SU-DHL-6 (cell line): ENCODE measurements around the gene DAPK1.

Source experiments
- H2AFZ ChIP-seq: fragments of 200-600 bp; sonication (generic); 2 replicates; pipeline ENCODE4 v1.6.1; 2014; ENCODE audit warnings: low read depth, mild to moderate bottlenecking, moderate library complexity, mixed read lengths, antibody characterized with exemption, low read length; ENCODE audit not compliant: severe bottlenecking
- H3F3A ChIP-seq: fragments of 200-600 bp; shearing (Covaris generic); 2 replicates; pipeline ENCODE4 v1.6.0; 2016; ENCODE audit warnings: antibody characterized with exemption, mild to moderate bottlenecking; ENCODE audit not compliant: insufficient read depth
- H3K27ac ChIP-seq: fragments of 200-600 bp; sonication (generic); 2 replicates; pipeline ENCODE4 v1.5.1; 2016; ENCODE audit warnings: low read depth, mild to moderate bottlenecking, low read length, moderate library complexity, mixed read lengths
- H3K27me3 ChIP-seq: fragments of 200-600 bp; sonication (generic), shearing (Covaris generic); 2 replicates; pipeline ENCODE4 v1.6.0; 2014; ENCODE audit warnings: mild to moderate bottlenecking, low read length
- H3K36me3 ChIP-seq: fragments of 200-600 bp; sonication (generic); 2 replicates; pipeline ENCODE4 v1.6.1; 2014; ENCODE audit warnings: mild to moderate bottlenecking, low read length, mixed read lengths
- H3K4me2 ChIP-seq: fragments of 300-600, 200-600 bp; shearing (Covaris generic), sonication (generic); 2 replicates; pipeline ENCODE4 v1.6.0; 2014; ENCODE audit warnings: low read length, low read depth, mild to moderate bottlenecking; ENCODE audit not compliant: poor library complexity, severe bottlenecking
- H3K4me3 ChIP-seq: fragments of 200-600 bp; sonication (generic); 2 replicates; pipeline ENCODE4 v1.5.1; 2014; ENCODE audit warnings: antibody characterized with exemption, low read length, mild to moderate bottlenecking, mixed read lengths; ENCODE audit not compliant: insufficient read depth, poor library complexity, severe bottlenecking
- H3K79me2 ChIP-seq: fragments of 200-600 bp; sonication (generic); 2 replicates; pipeline ENCODE4 v1.6.1; 2014; ENCODE audit warnings: mild to moderate bottlenecking, low read length, moderate library complexity; ENCODE audit not compliant: insufficient read depth
- H3K9ac ChIP-seq: fragments of 200-600 bp; sonication (generic); 2 replicates; pipeline ENCODE4 v1.7.0; 2014; ENCODE audit warnings: mild to moderate bottlenecking, low read length
- H3K9me2 ChIP-seq: fragments of 200-600 bp; sonication (generic); replicated peaks from 2 replicates; pipeline ENCODE4 v1.6.1; 2014; ENCODE audit warnings: low read length; ENCODE audit not compliant: insufficient read depth
- H3K9me3 ChIP-seq: fragments of 200-600 bp; sonication (generic); 2 replicates; pipeline ENCODE4 v1.6.1; 2014; ENCODE audit warnings: low read length, mixed read lengths; ENCODE audit not compliant: insufficient read depth
- H4K20me1 ChIP-seq: fragments of 200-600 bp; sonication (generic); 2 replicates; pipeline ENCODE4 v1.6.1; 2014; ENCODE audit warnings: low read depth, mild to moderate bottlenecking, antibody characterized with exemption, low read length, moderate library complexity, mixed read lengths
- EZH2phosphoT487 ChIP-seq: fragments of 200-600 bp; sonication (generic), shearing (Covaris generic); conservative IDR thresholded peaks from 2 replicates; pipeline ENCODE4 v1.6.1; 2018; ENCODE audit warnings: mild to moderate bottlenecking, antibody characterized with exemption, low read length, moderate library complexity, mixed read lengths
- TF ChIP-seq, protein P1 (sequence below): fragments of 200-600 bp; sonication (generic); IDR thresholded peaks from one replicate; pipeline ENCODE4 v1.5.1; 2017; ENCODE audit warnings: antibody characterized with exemption, mild to moderate bottlenecking, low read length, moderate library complexity; ENCODE audit not compliant: insufficient read depth, poor library complexity, severe bottlenecking

DAPK1 gene

GRCh38 chr9:87703636-87704276 lies 206.1 kb downstream of the DAPK1 start:
- Histone ChIP-seq H3K27me3 (no peaks in the 10 kb centered on the region), H3K36me3 (no peaks in the 10 kb centered on the region), H3K79me2 (no peaks in the 10 kb centered on the region), H3K9me3 (no peaks in the 10 kb centered on the region), H3F3A (no peaks in the 10 kb centered on the region), H3K27ac (no peak overlapping the region), H3K4me3 (no peak overlapping the region), H2AFZ (no peak overlapping the region), H3K9me2 (no peaks in the 10 kb centered on the region), H3K9ac (no peak overlapping the region), H4K20me1 (no peaks in the 10 kb centered on the region), H3K4me2 (no peak overlapping the region)
- TF ChIP-seq, protein P1, sequence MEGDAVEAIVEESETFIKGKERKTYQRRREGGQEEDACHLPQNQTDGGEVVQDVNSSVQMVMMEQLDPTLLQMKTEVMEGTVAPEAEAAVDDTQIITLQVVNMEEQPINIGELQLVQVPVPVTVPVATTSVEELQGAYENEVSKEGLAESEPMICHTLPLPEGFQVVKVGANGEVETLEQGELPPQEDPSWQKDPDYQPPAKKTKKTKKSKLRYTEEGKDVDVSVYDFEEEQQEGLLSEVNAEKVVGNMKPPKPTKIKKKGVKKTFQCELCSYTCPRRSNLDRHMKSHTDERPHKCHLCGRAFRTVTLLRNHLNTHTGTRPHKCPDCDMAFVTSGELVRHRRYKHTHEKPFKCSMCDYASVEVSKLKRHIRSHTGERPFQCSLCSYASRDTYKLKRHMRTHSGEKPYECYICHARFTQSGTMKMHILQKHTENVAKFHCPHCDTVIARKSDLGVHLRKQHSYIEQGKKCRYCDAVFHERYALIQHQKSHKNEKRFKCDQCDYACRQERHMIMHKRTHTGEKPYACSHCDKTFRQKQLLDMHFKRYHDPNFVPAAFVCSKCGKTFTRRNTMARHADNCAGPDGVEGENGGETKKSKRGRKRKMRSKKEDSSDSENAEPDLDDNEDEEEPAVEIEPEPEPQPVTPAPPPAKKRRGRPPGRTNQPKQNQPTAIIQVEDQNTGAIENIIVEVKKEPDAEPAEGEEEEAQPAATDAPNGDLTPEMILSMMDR, result no peak
- TF ChIP-seq EZH2phosphoT487, result no peak

DNA sequence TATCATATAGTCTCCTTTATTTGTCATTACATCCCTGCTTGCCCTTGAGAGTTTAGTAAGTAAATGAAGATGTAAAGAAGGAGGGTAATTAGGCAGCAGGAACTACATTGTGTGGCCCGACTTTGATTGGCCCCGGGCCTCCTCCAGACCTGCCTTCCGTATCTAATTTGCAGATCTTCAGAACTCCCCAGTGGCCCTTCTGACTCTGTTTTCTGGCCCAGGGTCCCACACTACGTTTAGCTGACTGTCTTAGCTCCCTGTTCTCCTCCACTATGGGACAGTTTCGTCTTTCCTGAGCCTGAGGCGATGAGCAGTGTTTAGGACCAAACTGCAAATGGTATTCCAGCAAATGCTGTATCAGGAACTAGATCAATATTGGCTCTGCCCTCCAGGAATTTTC lies 206.7 kb downstream of the DAPK1 start:
- TF ChIP-seq, protein P1, result no peak
- TF ChIP-seq EZH2phosphoT487, result no peak
- Histone ChIP-seq H3F3A (no peaks in the 10 kb centered on the region), H3K9me3 (no peaks in the 10 kb centered on the region), H4K20me1 (no peaks in the 10 kb centered on the region), H3K27me3 (no peaks in the 10 kb centered on the region), H3K4me3 (no peak overlapping the region), H3K4me2 (no peak overlapping the region), H2AFZ (no peak overlapping the region), H3K9me2 (no peaks in the 10 kb centered on the region), H3K9ac (no peak overlapping the region), H3K27ac (no peak overlapping the region), H3K79me2 (no peaks in the 10 kb centered on the region), H3K36me3 (no peaks in the 10 kb centered on the region)

- TF ChIP-seq, protein P1, result no peak
- no peak for TF ChIP-seq EZH2phosphoT487
- Histone ChIP-seq H3K27me3 (no peaks in the 10 kb centered on the region), H4K20me1 (no peaks in the 10 kb centered on the region), H3K79me2 (no peaks in the 10 kb centered on the region), H3K4me3 (no peak overlapping the region), H3K9me2 (no peaks in the 10 kb centered on the region), H3K9me3 (no peaks in the 10 kb centered on the region), H3K36me3 (no peaks in the 10 kb centered on the region), H3K9ac (no peak overlapping the region), H3F3A (no peaks in the 10 kb centered on the region), H2AFZ (no peak overlapping the region), H3K4me2 (no peak overlapping the region), H3K27ac (no peak overlapping the region)
Measured at GRCh38 chr9:87706066-87706739, 208.5 kb downstream of the DAPK1 start.
